Activated CD8-positive, alpha-beta memory T cell treated with anti-CD3 and anti-CD28 coated beads, Interleukin-2, amount 50 U/mL, for 4 hours (primary cell): Measurements from ENCODE around the gene MFNG.

Experiments used
- DNase-seq: peaks from one replicate; pipeline ENCODE4 v3.0.0-alpha.2; 2020

MFNG gene

GRCh38 chr22:37492428-37493344 is 6.5 kb upstream of the MFNG start:
- DNase-seq = peak; percentile 56

GRCh38 chr22:37491559-37492427 is 5.6 kb upstream of the MFNG start:
- no peak for DNase-seq

- DNase-seq = no peak
These were observed 4.9 kb upstream of the MFNG start for GRCh38 chr22:37491106-37491505.

GRCh38 chr22:37489983-37490382 is 3.8 kb upstream of the MFNG start:
- no peak for DNase-seq

GRCh38 chr22:37488337-37489135 is 2.4 kb upstream of the MFNG start:
- DNase-seq = no peak

- DNase-seq = no peak
These were observed 1.4 kb upstream of the MFNG start for GRCh38 chr22:37487571-37487970.

GRCh38 chr22:37487129-37487528 is 945 bp upstream of the MFNG start:
- DNase-seq = no peak

- DNase-seq = peak; percentile 38
These were observed 575 bp downstream of the MFNG start for GRCh38 chr22:37485395-37486223.

- DNase-seq = peak; percentile 74
These were observed 1.4 kb downstream of the MFNG start for GRCh38 chr22:37484480-37485394.

- no peak for DNase-seq
These were observed 3.1 kb downstream of the MFNG start for GRCh38 chr22:37483050-37483449.

- DNase-seq = no peak
These were observed 3.9 kb downstream of the MFNG start for GRCh38 chr22:37482244-37482643.

- DNase-seq = no peak
These were observed 4.8 kb downstream of the MFNG start for GRCh38 chr22:37481347-37481907.

- no peak for DNase-seq
These were observed 5.5 kb downstream of the MFNG start for GRCh38 chr22:37480387-37481346.

GRCh38 chr22:37479196-37479595 is 7.0 kb downstream of the MFNG start:
- DNase-seq = no peak

- no peak for DNase-seq
These were observed 9.5 kb downstream of the MFNG start for GRCh38 chr22:37476389-37477329.

- DNase-seq = no peak
These were observed 11.6 kb downstream of the MFNG start for GRCh38 chr22:37474447-37475090.

- no peak for DNase-seq
These were observed 12.7 kb downstream of the MFNG start for GRCh38 chr22:37473437-37473946.
